HG02763 (cell line): ENCODE measurements around the gene LRATD1.
"Not testable (repeated sequence)": the region's sequence is repeated elsewhere in the genome, so short reads cannot be mapped to it uniquely, and the experiment has no call there.

Source experiments
- ATAC-seq: cut with Tn5 transposase; IDR thresholded peaks from one replicate; pipeline ENCODE4 v1.9.1; 2021; ENCODE audit warnings: mild to moderate bottlenecking, moderate library complexity; ENCODE audit not compliant: unreplicated experiment

The LRATD1 gene

GRCh38 chr2:14632133-14632936, at the start of gene LRATD1:
LRATD1 (plus strand) TSS chr2:14632717; CDS start chr2:14633980, 1,263 bp downstream.
- ATAC-seq: no peak

- ATAC-seq: no peak
Measured at GRCh38 chr2:14583059-14583458, 49.5 kb upstream of the LRATD1 start.

- ATAC-seq: no peak
Measured at GRCh38 chr2:14583802-14584201, 48.7 kb upstream of the LRATD1 start.

- no peak for ATAC-seq
Measured at GRCh38 chr2:14587119-14587518, 45.4 kb upstream of the LRATD1 start.

GRCh38 chr2:14601156-14601770, 31.3 kb upstream of the LRATD1 start:
- ATAC-seq: no peak

GRCh38 chr2:14602309-14602708, 30.2 kb upstream of the LRATD1 start:
- ATAC-seq: no peak

GRCh38 chr2:14603676-14604075, 28.8 kb upstream of the LRATD1 start:
- ATAC-seq: no peak

GRCh38 chr2:14608245-14608644, 24.3 kb upstream of the LRATD1 start:
- ATAC-seq: no peak

- ATAC-seq: no peak
Measured at GRCh38 chr2:14614017-14614416, 18.5 kb upstream of the LRATD1 start.

GRCh38 chr2:14615121-14615520, 17.4 kb upstream of the LRATD1 start:
- ATAC-seq: no peak

- no peak for ATAC-seq
Measured at GRCh38 chr2:14615760-14616159, 16.8 kb upstream of the LRATD1 start.

GRCh38 chr2:14616342-14616741, 16.2 kb upstream of the LRATD1 start:
- no peak for ATAC-seq

GRCh38 chr2:14616950-14617349, 15.6 kb upstream of the LRATD1 start:
- no peak for ATAC-seq

- no peak for ATAC-seq
Measured at GRCh38 chr2:14619441-14619840, 13.1 kb upstream of the LRATD1 start.

GRCh38 chr2:14621114-14621513, 11.4 kb upstream of the LRATD1 start:
- no peak for ATAC-seq

- ATAC-seq: no peak
Measured at GRCh38 chr2:14621906-14622549, 10.5 kb upstream of the LRATD1 start.

GRCh38 chr2:14622550-14622939, 10.0 kb upstream of the LRATD1 start:
- not testable (repeated sequence) for ATAC-seq

- ATAC-seq: no peak
Measured at GRCh38 chr2:14623237-14623636, 9.3 kb upstream of the LRATD1 start.

GRCh38 chr2:14626873-14627272, 5.6 kb upstream of the LRATD1 start:
- ATAC-seq: no peak

GRCh38 chr2:14628901-14629300, 3.6 kb upstream of the LRATD1 start:
- no peak for ATAC-seq

- ATAC-seq: no peak
Measured at GRCh38 chr2:14631406-14632040, 994 bp upstream of the LRATD1 start.

GRCh38 chr2:14633061-14633460, 544 bp downstream of the LRATD1 start:
- ATAC-seq: no peak
